Activated T-cell treated with anti-CD3 and anti-CD28 coated beads for 1 hour (primary cell): ENCODE data around the gene ATP6AP1.

ENCODE experiments used
- DNase-seq: peaks from one replicate; pipeline ENCODE4 v3.0.0-alpha.2; 2020; ENCODE audit warnings: low read depth

Gene ATP6AP1

DNA sequence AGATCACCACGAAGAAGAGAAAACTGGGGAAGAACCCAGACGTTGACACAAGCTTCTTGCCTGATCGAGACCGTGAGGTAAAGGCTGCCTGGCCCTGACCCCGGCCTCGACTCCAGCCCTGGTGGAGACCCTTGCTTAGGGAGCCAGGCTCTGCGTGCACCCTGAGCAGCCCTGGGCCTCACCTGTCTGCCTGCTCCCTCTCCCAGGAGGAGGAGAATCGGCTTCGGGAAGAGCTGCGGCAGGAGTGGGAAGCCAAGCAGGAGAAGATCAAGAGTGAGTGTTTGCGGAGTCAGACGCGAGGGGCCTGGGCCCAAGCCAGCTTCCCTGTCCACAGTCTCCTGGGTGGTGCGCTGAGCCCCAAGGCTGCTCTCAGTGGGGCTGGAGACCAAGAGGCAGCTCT is 20.0 kb downstream of the ATP6AP1 start:
- no peak for DNase-seq

GRCh38 chrX:154449618-154450017 is 21.1 kb downstream of the ATP6AP1 start:
- DNase-seq, result no peak

DNA sequence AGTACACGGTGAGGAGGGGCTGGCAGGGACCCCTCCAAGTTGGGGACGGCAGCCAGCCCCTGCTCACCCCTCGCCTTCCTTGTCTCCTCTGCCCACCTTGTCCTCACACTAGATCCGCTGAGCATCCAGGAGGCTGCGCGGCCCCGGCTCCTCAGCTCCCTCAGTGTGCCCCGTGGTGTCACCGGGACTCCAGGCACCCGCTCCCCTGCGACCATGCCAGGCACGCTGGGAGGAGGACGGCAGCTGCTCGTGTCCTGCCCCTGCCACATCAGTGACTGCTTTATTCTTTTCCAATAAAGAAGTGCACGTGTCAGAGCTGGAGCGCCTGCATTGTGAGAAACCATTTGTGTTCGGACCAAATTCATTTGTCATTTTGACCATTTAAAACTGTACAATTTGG is 21.8 kb downstream of the ATP6AP1 start:
- DNase-seq, result no peak

DNA sequence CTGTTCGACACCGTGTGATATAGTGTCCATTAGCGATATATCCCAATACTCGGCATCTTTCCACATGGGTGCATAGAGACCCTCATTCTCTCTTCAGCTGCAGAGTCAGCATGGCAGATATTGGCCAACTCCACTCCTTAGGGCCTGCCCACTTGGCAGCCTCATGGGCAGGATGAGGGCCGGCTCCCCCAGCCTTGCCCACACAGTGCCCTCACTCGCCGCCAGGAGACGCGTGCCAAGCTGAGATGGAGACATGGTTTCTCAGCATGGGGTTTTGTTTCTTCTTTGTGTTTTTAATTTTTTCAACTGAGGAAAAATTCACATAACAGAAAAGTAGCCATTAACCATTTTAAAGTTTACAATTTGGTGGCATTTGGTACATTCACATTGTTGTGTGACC is 24.3 kb downstream of the ATP6AP1 start:
- no peak for DNase-seq

DNA sequence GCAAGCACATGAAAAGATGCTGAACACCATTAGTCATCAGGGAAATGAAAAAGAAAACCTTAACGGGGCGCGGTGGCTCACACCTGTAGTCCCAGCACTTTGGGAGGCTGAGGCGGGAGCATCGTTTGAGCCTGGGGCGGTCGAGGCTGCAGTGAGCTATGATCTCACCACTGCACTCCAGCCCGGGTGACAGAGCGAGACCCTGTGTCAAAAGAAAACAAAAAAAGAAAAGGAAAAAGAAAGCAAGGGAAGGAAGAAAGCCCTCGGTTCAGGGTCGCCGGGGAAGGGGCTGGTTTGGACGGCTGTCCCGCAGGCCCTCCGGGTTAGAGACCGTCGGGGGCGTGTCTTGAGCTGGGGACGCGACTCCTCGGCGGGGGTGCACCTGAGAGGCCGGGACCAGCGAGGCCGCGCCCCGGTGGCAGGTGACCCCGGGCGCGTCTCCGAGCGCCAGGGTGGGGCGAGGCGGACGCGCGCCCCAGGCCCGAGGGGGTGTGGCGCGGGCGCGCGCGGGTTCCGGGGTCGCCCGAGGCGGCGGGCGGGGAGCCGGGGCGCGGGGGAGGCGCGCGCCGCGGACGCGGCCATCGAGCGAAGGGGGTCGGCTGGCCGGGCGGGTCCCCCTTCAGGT is 29.1 kb downstream of the ATP6AP1 start:
- peak; percentile 51 for DNase-seq

DNA sequence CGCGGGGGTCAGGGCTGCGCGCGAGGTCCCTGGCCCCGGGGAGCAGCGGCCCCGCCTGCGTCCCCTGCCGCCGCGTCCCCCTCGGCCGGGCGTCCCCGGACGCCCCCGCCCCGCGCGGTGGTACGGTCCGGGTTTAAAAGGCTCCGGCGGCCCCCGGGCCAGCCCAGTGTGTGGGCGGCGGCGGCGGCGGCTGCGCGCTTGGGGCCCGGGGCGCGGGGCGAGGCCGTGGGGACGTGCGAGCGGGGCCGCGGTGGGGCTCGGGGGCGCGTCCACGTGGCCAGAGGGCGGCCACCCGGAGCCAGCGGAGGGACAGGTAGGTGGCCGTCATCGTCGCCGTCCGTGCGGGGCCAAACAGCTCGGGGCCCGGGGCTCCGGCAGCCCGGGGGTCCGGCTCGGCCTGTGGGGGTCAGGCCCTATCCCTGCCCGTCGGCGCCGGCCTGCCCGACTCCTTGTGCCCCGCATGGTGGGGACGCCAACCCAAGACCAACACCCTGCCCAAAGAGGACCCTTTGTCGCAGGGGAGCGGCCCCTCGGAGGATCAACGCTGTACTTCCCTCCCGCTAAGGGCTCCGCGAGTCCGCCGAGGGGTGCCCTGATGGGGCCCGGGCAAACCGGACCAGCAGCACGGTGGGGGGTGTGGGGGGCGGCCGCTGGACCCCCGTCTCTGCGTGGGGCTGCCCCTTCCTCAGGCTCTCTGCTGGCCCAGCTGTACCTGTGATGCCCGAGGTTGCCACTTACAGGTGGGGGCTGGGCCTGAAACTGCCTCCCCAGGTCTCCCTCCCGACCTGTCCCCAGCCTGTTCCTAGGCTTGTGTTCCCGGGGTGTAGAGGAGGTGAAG is 29.9 kb downstream of the ATP6AP1 start, which contains the start of gene PLXNA3:
PLXNA3 (plus strand) TSS at position 166 of the 838 bp plus-strand sequence. CDS start 1,903 bp downstream, outside the sequence.
- DNase-seq, result peak; percentile 61

DNA sequence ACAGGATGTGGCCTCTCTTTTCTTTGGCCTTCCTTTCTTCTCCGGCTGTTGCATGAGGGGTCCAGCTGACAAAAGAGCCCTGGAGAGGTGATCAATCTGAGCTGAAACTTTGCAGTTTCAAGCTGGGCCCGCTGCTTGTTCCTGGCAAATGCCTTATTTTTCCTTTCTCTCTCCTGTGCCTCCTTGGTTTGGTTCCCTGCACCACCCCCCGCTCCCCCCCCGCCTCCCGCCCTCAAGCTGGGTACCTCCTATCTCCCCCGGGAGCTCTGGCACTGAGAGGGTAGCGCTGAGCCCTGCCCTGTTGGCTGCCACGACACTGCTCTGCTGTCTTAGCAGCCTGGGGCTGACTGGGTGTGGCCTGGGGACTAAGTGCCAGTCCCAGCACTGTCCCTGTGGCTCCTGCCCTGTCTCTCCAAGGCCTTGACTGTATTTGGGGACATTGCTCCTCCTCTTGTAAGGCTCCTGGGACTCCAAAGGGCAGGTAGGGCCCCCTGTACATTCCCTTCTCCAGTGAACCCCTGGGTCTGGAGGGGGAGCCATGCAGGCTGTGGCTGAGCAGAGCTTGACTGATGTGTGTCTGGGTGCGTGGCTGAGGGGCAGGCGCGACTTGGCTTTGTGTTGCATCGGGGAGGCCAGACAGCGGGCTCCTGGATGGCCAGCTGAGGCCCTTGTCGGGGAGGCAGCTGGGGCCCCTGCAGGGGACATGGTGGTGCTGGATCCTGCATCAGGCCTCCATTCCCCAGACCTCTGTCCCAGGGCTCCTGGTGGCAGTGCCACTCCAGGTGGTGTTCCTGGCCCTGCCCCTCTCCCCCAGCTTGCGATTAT is 30.7 kb downstream of the ATP6AP1 start:
- no peak for DNase-seq

DNA sequence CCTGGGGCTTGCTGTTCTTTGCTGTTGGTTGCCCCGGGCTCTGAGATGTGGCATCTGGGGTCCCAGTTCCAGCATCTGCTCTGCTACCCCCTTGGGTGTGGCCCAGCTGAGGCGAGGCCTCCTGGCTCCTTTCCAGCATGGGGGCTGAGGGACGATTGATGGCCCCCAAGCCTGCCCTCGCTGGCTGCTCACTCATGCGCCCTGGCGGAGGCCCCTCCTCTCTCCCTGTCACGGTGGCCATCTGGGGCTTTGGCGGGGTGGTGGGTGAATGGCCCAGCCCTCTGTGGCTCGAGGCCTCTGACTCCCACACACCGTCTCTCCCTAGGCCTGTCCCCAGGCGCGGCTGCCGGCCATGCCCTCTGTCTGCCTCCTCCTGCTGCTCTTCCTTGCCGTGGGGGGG is 31.4 kb downstream of the ATP6AP1 start:
- no peak for DNase-seq

GRCh38 chrX:154460326-154460725 is 31.8 kb downstream of the ATP6AP1 start:
- no peak for DNase-seq

DNA sequence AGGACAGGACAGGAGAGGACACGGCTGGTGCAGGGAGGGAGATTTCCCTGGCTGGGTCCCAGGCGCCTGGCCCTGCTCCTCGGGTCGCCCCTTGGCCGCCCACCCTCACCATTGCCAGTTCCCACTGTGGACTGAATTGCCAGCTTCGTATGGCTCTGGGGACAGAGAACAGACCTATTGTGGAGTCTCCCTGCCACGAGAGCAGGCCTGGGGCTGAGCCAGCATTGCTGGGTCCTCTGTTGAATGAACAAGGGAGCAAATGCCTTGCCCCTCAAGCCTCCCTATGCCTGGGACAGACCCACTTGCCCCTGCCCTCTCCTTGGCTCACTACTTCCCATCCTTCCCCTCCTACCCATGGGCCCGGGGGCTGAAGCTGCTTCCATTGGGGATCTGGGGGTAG is 33.9 kb downstream of the ATP6AP1 start:
- DNase-seq, result no peak

DNA sequence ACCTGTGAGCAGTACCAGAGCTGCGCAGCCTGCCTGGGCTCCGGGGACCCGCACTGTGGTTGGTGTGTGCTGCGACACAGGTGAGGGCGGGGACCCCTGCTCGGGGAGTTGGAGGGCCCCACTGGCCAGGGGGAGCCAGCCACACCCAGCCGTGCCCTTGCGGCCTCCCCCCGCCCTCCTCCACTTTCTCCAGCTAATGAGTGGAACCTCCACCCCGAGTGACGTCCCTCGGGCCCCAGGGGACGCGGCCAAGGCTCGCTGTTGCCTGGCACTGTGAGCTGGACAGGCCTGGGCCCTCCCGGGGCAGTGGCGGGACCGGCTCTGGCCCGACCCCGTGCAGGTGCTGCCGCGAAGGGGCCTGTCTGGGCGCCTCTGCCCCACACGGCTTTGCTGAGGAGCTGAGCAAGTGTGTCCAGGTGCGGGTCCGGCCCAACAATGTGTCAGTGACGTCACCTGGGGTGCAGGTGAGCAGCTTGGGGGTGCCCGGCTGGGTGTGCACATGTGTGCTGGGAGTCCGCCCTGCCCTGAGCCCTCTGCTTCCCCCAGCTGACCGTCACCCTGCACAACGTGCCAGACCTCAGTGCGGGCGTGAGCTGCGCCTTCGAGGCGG is 35.2 kb downstream of the ATP6AP1 start:
- no peak for DNase-seq

GRCh38 chrX:154464806-154465365 is 36.4 kb downstream of the ATP6AP1 start:
- no peak for DNase-seq

DNA sequence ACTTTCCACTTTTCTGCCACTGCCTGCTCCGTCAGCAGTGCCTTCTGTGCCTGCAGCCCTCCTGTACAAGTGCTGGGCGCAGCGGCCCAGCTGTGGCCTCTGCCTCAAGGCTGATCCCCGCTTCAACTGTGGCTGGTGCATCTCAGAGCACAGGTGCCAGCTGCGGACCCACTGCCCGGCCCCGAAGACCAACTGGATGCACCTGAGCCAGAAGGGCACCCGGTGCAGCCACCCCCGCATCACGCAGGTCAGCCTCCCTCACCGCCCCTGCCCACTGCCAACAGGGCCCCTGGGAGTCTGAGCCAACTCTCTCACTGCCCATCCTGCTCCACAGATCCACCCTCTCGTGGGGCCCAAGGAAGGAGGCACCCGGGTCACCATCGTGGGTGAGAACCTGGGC is 37.1 kb downstream of the ATP6AP1 start:
- DNase-seq, result no peak

GRCh38 chrX:154466036-154466435 is 37.6 kb downstream of the ATP6AP1 start:
- no peak for DNase-seq

DNA sequence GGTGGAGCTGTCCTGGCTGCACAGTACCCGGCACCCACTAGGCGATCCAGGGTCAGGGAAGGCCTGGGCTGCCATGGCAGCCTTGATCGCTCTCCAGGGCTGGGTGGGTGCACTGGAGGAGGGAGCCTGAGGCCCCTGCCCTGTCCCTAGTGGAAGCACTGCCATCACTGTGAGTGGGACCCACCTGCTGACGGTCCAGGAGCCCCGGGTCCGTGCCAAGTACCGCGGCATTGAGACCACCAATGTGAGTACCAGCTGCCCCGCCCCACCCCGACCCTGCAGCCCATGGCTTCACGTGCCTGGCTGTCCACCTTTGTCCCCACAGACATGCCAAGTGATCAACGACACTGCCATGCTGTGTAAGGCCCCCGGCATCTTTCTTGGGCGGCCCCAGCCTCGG is 38.4 kb downstream of the ATP6AP1 start:
- DNase-seq, result no peak

DNA sequence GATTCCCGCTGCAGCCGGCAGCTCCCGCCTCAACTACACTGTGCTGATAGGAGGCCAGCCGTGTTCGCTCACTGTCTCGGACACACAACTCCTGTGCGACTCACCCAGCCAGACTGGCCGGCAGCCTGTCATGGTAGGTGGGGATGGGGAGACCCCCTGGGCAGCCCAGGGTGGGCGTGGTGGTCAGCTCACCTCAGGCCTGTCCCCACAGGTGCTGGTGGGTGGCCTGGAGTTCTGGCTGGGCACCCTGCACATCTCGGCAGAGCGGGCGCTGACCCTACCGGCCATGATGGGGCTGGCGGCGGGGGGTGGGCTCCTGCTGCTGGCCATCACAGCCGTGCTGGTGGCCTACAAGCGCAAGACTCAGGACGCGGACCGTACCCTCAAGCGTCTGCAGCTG is 39.1 kb downstream of the ATP6AP1 start:
- no peak for DNase-seq

- no peak for DNase-seq
These were observed 39.7 kb downstream of the ATP6AP1 start for GRCh38 chrX:154468217-154468616.

GRCh38 chrX:154469114-154469513 is 40.6 kb downstream of the ATP6AP1 start:
- no peak for DNase-seq

DNA sequence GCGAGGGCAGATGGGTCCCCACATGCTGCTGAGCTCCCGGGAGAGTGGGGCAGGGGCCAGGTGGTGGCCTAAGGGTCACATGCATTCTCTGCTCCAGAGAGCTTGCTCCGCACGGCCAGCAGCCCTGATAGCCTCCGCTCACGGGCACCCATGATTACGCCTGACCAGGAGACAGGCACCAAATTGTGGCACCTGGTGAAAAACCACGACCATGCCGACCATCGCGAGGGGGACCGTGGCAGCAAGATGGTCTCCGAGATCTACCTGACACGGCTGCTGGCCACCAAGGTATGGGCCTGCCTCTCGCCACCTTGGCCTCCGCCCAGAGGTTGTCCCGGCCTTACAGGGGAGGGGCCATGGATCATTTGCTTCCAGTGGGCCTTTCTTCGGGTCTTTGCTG is 41.4 kb downstream of the ATP6AP1 start:
- no peak for DNase-seq

- DNase-seq, result no peak
These were observed 42.0 kb downstream of the ATP6AP1 start for GRCh38 chrX:154470434-154470833.

- DNase-seq, result no peak
These were observed 42.6 kb downstream of the ATP6AP1 start for GRCh38 chrX:154470914-154471568.
